D341Med (cell line): Measurements from ENCODE around the gene COL7A1.

Source experiments
- DNase-seq: peaks from one replicate; pipeline ENCODE4 v3.0.0; 2012; ENCODE audit warnings: low spot score

COL7A1 gene

DNA sequence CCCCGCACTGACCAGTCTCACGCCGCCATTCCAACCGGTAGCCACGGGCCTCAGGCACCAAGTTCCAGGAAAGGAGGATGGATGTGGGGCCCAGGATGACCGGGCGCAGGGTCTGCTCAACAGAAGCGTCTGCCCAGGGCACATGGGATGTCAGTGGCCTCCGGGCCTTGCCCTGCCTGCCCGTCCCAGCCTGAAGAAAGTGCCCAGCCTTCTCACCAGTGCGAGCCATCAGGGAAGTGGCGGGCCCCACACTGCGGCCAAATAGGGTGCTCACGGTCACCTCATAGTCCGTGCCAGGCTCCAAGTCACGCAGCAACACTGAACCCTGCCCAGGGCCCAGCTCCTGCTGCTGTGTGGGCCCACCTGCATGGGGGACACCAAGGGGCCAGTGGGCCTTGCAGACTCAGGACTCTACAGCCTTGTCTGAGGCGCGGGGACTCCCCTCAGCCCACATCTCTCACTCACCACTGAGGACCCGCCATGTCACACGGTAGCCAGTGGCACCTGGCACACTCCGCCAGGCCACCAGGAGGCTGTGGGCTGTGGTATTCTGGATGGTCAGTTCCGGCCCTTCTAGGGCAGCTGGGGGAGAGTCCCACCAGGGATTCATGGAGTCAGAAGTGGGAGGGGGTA lies 3.1 kb downstream of the COL7A1 start:
- no peak for DNase-seq

DNA sequence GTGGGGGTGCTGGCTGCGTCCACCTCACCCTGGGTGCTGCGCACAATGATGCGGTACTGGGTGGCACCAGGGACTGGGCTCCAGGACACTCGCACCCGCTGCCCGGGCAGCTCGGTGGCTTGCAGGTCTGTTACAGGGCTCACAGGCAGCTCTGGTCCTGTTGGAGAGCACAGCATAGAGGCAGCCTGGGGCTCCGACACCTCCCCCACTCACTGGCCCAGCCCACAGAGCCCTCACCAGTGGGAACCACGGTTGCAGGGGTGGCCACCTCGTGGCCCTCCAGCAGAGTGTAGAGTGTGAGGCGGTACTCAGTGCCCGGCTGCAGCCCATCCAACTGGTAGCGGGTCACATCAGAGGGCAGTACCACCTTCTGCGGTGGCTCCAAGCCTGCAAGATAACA lies 3.7 kb downstream of the COL7A1 start:
- no peak for DNase-seq

DNA sequence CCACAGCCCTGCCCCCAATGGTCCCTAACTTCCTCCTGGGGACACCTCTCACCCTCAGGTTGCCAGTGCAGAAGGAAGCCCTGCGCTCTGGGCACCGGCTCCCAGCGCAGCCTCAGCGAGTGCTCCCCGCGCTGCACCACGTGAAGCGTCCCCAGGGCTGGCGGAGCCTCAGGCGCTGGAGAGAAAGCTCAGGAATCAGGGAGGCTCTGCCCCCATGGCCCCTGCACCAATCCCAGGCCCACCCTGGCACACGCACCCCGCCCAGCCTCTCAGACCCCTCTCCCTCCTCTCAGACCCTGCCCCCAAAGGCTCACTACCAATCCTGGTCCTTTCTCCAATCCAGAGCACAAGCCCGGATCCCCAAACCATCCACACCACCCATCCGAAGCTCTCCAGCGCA lies 6.9 kb downstream of the COL7A1 start:
- DNase-seq, result no peak

DNA sequence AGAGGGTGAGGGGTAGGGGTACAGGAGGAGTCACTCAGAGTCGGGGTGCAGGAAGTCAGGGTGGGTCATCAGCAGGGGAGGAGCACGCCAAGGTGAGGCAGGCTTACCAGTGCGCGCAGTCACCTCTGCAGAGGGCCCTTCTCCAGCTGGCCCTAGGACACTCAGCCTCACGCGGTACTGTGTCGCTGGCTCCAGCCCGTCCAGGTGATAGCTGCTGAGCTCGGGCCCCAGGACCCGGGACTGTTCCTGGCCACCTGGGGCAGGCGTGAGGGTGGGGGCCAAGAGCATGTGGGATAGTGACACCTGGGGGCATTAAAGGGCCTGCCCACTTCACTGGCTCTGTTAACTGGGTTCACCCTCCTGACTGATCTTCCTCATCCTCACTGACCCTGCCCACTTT lies 7.4 kb downstream of the COL7A1 start:
- DNase-seq, result no peak

DNA sequence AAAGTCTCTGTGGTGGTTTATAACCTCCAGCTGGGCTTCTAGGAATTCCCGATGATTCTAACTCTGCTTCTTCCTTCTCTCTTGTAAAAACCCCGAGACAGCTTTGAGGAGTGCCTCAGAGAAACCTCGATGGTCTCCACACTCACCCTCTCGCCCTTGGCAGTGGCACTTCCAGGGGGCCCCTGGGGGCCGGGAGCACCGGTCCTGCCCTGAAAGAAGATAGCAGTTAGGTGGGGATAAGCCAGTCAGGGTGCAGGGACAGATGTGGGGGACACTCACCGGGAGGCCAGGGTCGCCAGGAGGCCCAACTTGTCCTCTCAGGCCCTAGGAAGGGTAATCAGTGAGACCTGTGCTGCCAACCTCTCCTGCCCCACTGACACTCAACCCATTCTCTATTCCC lies 9.7 kb downstream of the COL7A1 start:
- DNase-seq, result no peak

DNA sequence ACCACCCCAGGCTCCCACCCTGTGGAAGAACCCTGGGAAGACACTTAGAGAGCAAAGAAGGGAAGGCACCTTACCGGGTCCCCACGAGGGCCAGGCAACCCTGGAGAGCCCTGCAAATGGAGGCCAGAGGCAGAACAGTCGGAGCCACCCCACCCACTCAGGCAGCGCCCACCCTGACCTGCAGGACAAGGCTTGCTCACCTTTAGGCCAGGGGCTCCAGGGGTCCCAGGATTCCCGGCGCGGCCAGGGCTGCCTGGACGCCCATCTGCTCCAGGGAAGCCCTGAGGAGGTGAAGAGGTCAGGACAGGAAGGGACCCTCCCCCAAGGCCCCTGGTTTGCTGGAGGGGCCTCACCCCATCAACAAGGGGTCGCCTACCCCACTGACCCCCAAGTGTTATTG lies 10.3 kb downstream of the COL7A1 start:
- DNase-seq, result no peak

DNA sequence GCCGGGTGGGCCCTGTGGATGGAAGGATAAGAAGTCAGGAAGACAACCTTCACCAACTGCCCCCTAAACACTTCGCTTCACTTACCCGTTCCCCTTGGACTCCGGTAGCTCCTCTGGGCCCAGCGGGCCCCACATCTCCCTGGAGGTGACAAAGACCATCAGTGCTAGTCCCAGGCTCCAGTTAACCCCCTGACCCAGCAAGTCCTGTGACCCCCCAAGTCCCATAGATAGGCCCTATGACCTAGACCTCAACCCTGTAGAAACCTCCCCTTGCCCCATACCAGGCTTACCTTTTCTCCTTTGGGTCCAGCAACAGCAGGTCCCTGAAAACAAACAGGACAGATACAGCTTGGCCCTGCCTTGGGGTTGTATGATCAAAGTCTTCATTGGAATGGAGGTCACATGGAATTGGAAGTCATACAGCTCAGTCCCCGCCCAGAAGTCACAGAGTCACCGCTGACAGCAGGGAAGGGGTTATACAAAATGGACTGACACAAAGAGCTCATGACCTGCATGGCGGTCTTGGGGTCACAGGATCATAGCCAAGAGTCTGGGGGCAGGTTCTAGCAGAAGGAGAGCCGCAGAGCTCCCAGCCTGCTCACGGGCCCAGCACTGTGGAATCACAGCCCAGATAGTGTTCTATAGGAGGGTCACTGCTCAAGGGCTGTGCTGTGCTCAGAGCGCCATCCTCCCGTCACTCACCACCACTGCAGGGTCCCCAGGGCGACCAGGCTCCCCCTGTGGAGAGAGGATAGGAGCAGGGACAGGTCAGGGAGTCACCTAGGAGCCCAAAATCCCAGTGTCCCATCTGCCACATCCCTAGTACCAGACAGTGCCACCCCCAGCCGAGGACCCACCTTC lies 13.3 kb downstream of the COL7A1 start:
- DNase-seq, result no peak

DNA sequence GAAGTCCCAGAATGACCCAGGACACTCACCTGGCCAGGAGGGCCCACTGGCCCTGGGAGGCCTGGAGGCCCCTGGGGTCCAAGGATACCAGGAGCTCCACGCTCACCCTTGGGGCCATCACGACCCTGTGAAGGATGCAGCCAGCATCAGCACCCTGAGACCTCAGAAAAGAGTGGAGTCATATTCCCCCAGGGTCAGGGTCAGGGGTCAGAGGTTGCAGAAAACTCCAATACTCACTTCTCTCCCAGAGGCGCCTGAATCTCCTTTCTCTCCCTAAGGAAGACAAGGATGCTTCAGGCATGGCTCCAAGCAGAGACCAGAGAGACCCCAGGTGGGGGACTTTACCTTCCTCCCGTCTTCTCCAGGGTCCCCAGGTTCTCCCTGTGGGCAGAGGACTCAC lies 18.5 kb downstream of the COL7A1 start:
- DNase-seq, result no peak

DNA sequence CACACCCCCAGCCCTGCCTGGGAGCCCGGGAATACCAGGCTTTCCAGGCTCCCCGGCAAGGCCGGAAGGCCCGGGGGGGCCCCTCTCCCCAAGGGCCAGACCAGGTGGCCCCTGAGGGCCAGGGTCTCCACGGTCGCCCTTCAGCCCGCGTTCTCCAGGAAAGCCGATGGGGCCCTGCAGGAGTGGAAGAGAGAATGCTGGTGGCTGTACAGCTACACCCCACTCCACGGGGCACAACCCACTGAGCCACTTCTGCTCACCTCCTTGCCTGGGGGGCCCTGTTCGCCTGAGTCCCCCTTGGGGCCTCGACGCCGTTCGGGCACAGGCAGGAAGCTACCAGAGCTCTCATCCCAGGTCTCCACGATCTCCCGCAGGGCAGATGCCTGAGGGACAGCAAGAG lies 19.8 kb downstream of the COL7A1 start:
- no peak for DNase-seq

DNA sequence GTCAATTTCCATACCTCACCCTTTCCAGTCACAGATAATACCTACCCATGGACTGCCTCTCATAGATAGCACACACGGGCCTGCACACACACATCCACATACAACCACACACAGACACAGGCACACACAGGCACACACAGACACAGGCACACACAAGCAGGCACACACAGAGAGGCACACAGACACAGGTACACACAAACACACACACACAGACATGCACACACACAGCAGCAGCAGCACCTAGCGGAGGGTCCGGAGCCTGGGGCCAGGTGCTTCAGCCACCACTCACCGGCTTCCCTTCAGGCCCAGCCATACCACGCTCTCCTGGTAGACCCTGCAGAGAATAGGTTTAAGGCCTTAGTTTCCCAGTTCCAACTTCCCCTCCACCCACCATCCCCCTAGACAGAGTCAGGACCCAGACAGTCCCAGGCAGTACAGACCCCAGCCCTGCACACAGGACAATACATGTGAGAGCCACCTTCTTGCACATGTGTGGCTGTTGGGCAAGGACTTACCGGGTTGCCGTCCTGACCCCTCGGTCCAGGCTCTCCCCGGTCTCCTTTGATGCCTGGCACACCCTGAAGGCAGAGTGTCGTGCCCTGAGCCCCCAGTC lies 21.1 kb downstream of the COL7A1 start:
- DNase-seq, result no peak

DNA sequence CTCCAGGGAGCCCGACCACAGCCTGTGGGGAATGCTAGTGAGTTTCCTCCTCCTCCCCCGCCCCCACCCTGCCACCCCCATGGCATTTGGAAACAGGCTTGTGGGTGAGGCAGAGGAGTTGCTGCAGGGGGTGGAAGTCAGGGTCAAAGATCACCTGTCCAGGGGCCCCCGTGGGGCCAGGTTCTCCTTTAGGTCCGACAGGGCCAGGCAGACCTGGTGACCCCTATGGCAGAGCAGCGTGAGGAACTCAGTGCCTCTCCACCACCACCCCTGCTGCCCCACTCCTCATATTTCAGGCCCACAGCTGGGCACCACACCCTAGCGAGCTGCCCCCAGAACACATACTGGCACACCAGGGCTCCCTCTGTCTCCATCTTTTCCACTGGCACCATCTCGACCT lies 22.6 kb downstream of the COL7A1 start:
- DNase-seq, result no peak

DNA sequence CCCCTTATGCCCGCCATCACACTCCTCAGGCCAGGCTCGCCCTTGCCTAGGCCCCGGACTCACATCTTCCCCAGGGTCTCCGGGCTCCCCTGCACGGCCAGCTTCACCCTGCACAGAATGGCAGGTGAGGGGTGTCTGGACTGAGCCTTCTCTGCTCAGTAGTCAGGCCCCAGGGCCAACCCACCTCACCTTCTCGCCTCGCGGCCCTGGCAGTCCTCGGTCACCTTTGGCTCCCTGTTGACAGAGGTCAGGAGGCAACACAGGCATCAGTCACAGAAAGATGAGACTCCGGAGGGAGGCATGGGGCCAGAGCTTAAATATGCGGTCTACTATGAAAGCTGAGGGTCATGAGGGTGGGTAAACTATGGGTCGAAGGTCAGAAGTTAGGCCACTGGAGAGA lies 23.2 kb downstream of the COL7A1 start:
- DNase-seq, result no peak

DNA sequence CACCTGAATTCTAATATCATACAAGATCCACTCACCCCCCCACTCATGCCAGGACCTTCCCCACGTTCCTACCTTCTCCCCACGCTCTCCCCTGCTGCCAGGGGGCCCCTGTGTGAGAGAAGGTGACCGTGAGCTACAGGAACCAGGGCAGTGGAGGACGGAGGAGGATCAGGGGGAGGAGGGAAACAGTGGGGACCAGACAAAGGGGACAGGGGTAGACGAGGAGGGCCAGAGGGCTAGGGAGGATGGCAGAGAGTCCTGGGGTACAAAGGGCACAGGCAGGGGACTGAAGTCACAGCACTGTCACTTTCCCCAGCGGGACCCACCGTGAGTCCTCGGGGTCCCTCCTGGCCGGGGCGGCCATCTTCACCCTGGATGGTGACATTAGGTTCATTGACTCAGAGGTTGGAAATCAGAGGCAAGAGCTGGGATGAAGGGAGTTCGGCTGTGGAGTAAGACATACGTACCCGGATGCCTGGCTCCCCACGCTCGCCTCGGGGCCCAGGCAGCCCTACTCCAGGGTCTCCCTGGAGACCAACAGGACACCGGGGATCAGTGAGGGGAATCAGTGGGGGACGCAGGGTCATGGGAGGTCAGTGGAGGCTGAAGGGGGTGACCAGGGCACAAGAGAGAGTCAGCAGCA lies 25.2 kb downstream of the COL7A1 start:
- DNase-seq, result no peak

DNA sequence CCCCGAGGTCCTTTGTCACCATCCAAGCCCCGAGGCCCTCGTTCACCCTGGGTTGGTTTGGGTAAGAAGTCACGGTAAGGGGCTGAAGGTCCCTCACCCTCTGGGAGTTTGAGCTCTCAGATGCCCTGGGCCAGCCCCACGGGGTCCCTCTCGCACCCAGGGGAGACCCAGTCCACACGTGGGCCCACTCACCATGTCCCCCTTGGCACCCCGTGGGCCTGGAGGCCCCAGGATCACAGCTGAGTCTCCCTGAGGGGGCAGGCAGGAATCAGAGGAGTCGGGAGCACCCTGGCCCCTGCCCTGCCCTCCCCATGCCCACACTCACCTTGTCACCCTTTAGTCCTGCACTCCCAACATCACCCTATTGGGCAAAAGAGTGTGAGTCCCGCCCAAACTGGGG lies 25.7 kb downstream of the COL7A1 start:
- DNase-seq, result no peak

DNA sequence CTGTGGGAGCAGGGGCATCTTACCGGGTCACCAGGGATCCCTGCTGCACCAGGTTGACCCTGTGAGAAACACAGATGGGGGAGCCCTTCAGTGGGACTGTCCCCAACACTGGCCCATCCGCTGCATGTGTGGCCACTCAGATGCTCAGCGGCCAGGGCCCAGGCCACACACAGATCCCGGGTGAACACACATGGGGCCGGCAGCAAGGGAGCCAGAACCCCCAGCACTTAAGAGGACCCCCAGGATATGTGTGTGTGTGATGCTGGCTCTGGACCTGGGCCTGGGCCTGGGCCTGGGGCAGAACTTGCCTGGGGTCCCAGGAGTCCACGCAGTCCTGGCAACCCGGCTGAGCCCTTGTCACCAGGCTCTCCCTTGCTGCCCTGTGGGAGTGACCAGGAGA lies 26.7 kb downstream of the COL7A1 start:
- DNase-seq, result no peak

DNA sequence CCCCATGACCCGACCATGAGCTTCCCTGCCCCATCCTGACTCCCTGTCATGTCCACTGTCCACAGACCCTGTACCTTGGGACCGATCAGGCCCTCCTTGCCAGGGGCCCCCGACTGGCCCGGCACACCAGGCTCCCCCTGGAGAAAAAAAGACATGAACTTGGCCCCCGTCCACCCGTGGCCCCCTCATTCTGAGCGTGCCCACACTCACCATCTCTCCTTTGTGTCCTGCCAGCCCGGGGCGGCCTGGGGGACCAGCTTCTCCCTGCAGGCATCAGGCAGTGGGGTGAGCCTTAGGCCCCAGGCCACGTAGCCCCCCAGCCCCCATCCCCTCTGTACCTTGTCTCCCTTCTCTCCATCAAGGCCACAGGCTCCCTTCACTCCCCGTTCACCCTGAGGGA lies 27.6 kb downstream of the COL7A1 start:
- DNase-seq, result no peak

DNA sequence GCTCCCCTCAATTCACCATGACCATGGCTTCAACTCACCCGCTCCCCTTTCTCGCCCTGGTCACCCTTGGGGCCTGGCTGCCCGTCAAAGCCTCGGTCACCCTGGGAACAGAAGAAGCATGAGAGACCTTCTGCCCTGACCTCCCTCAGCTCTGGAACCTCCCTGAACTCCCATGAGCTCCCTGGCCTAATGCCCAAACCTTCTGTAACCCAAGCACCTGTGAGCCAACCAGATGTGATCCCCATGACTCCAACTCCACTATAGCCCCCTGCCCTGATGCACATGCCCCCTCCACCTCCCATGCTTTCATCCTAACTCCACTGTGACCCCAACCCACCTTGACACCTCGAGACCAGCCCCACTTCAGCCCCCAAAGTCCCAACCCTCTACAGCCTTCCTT lies 28.0 kb downstream of the COL7A1 start:
- DNase-seq, result no peak

DNA sequence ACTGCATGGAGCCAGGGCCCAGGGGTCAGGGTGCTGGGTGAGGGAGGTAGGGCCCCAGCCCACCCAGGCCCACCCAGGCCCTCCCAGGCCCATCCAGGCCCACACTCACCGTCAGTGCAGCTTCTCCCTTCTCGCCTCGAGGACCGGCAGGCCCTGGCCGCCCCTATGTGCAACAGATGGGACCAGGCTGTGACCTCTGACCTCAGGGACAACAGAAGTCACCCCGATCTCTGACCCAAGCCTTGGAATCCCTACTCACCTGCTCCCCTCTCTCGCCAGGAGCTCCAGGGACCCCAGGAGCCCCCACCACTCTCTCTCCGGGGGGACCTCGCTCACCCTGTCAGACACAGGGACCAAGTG lies 28.7 kb downstream of the COL7A1 start:
- DNase-seq, result no peak

DNA sequence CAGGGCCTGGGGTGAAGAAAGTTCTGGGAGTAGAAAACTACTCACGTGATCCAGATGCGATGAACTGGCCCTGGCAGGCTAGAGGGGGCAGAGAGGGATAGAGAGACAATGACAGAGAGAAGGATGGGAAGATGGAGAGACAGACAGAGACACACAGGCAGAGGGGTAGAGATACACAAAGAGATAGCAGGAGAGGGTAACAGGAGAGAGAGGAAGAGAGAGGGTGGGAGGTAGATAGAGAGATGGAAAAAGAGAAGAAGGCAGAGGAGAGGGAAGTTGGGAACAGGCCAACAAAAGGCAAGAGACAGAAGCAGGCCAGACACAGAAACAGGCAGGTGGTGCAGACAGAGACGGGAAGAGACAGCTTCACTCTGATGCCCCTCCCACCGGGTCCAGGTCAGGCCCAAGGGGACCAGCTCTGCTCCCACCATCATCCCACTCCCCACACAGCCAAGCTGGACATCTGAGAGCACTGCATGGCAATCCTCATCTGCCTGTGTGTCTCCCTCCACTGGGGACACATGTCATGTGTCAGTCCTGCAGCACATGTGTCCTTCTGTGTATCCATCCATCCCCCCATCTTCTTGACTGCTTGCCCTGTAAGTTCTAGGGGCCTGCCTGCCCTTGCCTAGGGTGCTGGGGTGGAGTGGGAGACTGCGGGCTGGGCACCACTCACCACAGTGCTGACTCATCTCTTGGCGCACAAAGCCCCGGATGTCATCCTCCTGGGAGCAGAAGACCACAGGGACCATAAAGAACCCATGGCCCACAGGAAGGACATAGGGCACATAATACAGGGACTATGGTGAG lies 29.3 kb downstream of the COL7A1 start:
- no peak for DNase-seq

DNA sequence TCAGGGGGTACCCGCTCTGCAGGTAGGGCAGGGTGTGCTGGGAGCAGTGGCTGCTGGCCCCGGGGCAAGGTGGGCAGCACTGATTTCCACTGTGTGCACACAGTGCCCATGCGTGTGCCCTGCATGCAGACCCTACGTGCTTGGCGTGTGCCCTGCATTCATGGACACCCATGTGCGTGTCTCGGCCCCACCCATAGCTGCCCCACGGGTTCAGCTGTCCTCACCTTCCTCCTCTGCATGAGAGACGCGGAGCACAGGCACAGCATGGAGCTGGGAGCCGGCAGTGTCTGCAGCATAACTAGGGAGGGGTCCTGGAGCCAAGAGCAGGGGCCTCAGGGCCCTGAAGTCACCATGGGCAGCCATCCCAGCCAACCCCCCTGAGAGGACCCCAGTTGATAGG lies 29.9 kb downstream of the COL7A1 start:
- DNase-seq, result no peak

DNA sequence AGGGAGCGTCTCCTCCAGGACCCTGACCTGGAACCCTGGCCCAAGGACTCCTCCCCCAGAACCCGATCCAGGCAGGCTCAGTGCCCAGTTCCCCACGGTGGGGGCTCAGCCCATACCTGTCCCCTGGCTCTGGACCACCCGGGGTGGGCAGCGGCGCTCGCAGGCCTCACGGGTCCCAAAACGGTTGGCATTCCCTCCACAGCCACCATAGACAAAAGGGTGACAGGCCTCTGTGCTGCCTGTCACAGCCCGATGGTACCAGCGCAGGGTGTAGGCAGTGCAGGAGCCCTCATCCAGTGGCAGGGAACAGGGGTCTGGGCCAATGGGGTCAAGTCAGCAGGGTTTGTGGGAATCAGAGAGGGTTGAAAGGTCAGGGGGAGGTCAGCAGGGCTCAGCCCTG lies 30.5 kb downstream of the COL7A1 start:
- no peak for DNase-seq

DNA sequence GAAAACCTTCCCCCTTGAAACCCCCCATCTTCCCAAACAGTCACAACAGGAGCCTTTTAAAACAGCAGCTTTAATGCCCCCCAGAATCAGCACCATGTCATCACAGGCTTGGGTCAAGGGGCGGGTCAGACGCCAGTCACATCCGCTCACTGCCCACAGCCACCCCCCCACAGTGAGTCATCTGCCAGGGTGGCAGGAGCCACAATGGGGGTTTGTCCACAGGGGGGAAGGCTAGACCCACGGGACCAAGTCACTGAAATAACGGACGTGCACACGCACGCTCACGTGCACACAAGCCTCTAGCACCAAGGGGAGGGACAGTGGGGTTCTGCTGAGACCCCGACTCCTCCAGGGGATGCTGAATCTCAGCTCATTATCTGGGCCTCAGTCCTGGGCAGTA lies 31.1 kb downstream of the COL7A1 start:
- DNase-seq, result no peak
